Body of pancreas (tissue), 4 donors: ENCODE measurements around the gene NRARP.

Experiments used
- POLR2A ChIP-seq, 3 donors: fragments of 450-650 bp; IDR thresholded peaks; one replicate each; pipeline ENCODE4 v1.6.1; 2016; ENCODE audit warnings: antibody characterized with exemption in 3 of 3, mild to moderate bottlenecking in 2 of 3
- TF ChIP-seq, protein P1 (sequence below), 7 experiments: fragments of 450-650 bp in 4 of 7; fragments of 200-600 bp in 3 of 7; sonication (generic) in 3 of 7; IDR thresholded peaks; one replicate each; pipeline ENCODE4 v1.5.1; 2016 to 2019; ENCODE audit warnings: antibody characterized with exemption in 7 of 7

DNA sequence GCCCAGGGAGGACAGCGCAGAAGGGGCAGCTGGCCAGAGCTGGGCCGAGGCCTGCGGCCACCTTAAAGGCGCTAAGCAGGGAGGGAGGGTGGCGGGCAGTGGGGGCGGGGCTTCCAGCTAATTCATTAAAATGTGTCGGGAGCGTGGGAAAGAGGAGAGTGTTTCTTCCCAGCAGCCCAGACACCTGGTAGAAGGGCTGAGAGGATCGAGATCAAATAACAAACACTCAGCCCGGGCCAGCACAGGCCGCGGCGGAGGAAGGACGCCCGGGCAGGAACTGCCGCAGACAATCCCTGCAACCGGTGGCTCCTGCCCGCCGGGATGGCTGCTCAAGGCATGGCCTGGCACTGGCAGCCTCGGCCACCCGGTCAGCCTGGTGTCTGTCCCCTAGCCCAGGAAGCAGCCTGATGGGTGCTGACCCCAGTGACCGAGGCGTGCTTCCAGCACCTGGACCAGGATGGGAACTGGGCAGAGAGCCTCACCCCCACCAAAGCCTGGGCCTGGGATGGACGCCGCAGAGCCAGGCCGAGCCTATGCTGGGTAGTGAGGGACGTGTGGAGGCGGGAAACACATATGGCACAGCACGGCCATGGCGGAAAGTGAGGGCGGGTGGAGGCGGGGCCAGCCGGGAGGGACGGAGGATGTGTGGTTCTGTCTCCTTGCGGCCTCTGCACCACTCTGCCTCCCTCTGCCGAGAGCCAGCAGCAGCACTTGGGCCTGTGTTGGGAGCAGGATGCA lies 3.2 kb upstream of the NRARP start:
- TF ChIP-seq, protein P1, sequence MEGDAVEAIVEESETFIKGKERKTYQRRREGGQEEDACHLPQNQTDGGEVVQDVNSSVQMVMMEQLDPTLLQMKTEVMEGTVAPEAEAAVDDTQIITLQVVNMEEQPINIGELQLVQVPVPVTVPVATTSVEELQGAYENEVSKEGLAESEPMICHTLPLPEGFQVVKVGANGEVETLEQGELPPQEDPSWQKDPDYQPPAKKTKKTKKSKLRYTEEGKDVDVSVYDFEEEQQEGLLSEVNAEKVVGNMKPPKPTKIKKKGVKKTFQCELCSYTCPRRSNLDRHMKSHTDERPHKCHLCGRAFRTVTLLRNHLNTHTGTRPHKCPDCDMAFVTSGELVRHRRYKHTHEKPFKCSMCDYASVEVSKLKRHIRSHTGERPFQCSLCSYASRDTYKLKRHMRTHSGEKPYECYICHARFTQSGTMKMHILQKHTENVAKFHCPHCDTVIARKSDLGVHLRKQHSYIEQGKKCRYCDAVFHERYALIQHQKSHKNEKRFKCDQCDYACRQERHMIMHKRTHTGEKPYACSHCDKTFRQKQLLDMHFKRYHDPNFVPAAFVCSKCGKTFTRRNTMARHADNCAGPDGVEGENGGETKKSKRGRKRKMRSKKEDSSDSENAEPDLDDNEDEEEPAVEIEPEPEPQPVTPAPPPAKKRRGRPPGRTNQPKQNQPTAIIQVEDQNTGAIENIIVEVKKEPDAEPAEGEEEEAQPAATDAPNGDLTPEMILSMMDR (IDR thresholded peaks at IDR 0.05): peak in 2 of 7 experiments; percentile 9 to 18
- peak; percentile 88 to 95 (median 95) for TF ChIP-seq POLR2A (IDR thresholded peaks at IDR 0.05)
